SK-N-SH treated with all-trans-retinoic acid at 6 μM for 48 hours (cell line): ENCODE results near the gene CFL2.
A peak's percentile ranks its signal among the peaks of the same experiment; 100 is the strongest.

Experiments used
- ATAC-seq: fragments of 200-7000 bp; cut with Tn5 transposase; 3 replicates; pipeline ENCODE4 v1.9.1; 2020; ENCODE audit warnings: mild to moderate bottlenecking, moderate library complexity
- ARNTL ChIP-seq: fragments of 450-650 bp; formaldehyde crosslinking; IDR thresholded peaks from 2 replicates; pipeline ENCODE4 v1.5.0; 2020; ENCODE audit warnings: low read depth, mild to moderate bottlenecking, moderate library complexity, borderline replicate concordance
- BACH2 ChIP-seq: fragments of 250-450 bp; sonication (Bioruptor Pico); IDR thresholded peaks from 2 replicates; pipeline ENCODE4 v1.9.0; 2021; ENCODE audit warnings: mild to moderate bottlenecking, borderline replicate concordance
- CSDC2 ChIP-seq: fragments of 250-450 bp; sonication (Bioruptor Pico); IDR thresholded peaks from 2 replicates; pipeline ENCODE4 v1.5.0; 2020; ENCODE audit warnings: mild to moderate bottlenecking, moderate library complexity
- CSRNP3 ChIP-seq: fragments of 250-450 bp; sonication (Bioruptor Pico); IDR thresholded peaks from 2 replicates; pipeline ENCODE4 v1.5.1; 2021; ENCODE audit warnings: mild to moderate bottlenecking, moderate library complexity
- ESRRG ChIP-seq: fragments of 250-450 bp; sonication (Bioruptor Pico); IDR thresholded peaks from 2 replicates; pipeline ENCODE4 v1.6.1; 2021; ENCODE audit warnings: mild to moderate bottlenecking
- GLIS3 ChIP-seq: fragments of 250-450 bp; sonication (Bioruptor Pico); IDR thresholded peaks from 2 replicates; pipeline ENCODE4 v1.5.0; 2020; ENCODE audit warnings: mild to moderate bottlenecking, moderate library complexity
- ISL1 ChIP-seq: fragments of 250-450 bp; sonication (Bioruptor Pico); IDR thresholded peaks from 2 replicates; pipeline ENCODE4 v2.1.2; 2022; ENCODE audit warnings: mild to moderate bottlenecking, moderate library complexity
- OSR1 ChIP-seq: fragments of 250-450 bp; sonication (Bioruptor Pico); IDR thresholded peaks from 2 replicates; pipeline ENCODE4 v1.8.0; 2022; ENCODE audit warnings: moderate library complexity, mild to moderate bottlenecking, inconsistent platforms
- PATZ1 ChIP-seq: fragments of 250-450 bp; sonication (Bioruptor Pico); IDR thresholded peaks from 2 replicates; pipeline ENCODE4 v1.8.0; 2020; ENCODE audit warnings: mild to moderate bottlenecking, moderate library complexity, borderline replicate concordance
- POU6F1 ChIP-seq: fragments of 250-450 bp; sonication (Bioruptor Pico); IDR thresholded peaks from 2 replicates; pipeline ENCODE4 v1.8.0; 2021; ENCODE audit warnings: low read depth, mild to moderate bottlenecking, moderate library complexity, borderline replicate concordance
- PPARA ChIP-seq: fragments of 250-450 bp; sonication (Bioruptor Pico); IDR thresholded peaks from 2 replicates; pipeline ENCODE4 v1.5.0; 2020; ENCODE audit warnings: mild to moderate bottlenecking, borderline replicate concordance
- RARB ChIP-seq: fragments of 250-450 bp; sonication (Bioruptor Pico); IDR thresholded peaks from 2 replicates; pipeline ENCODE4 v1.8.0; 2021; ENCODE audit warnings: mild to moderate bottlenecking, moderate library complexity
- SNAI2 ChIP-seq: fragments of 250-450 bp; sonication (Bioruptor Pico); IDR thresholded peaks from 2 replicates; pipeline ENCODE4 v1.5.0; 2020; ENCODE audit warnings: mild to moderate bottlenecking, moderate library complexity
- TCF4 ChIP-seq: fragments of 250-450 bp; sonication (Bioruptor Pico); IDR thresholded peaks from 2 replicates; pipeline ENCODE4 v1.8.0; 2021; ENCODE audit warnings: mild to moderate bottlenecking, moderate library complexity, borderline replicate concordance
- TOX ChIP-seq: fragments of 250-450 bp; sonication (Bioruptor Pico); IDR thresholded peaks from 2 replicates; pipeline ENCODE4 v1.8.0; 2021; ENCODE audit warnings: mild to moderate bottlenecking, moderate library complexity, borderline replicate concordance
- TSHZ2 ChIP-seq: fragments of 250-450 bp; sonication (Bioruptor Pico); IDR thresholded peaks from 2 replicates; pipeline ENCODE4 v1.5.0; 2020; ENCODE audit warnings: mild to moderate bottlenecking, moderate library complexity
- ZC3H10 ChIP-seq: fragments of 250-450 bp; sonication (Bioruptor Pico); IDR thresholded peaks from 2 replicates; pipeline ENCODE4 v1.5.1; 2021; ENCODE audit warnings: mild to moderate bottlenecking, moderate library complexity
- ZFP3 ChIP-seq: fragments of 250-450 bp; sonication (Bioruptor Pico); IDR thresholded peaks from 2 replicates; pipeline ENCODE4 v1.5.0; 2020; ENCODE audit warnings: mild to moderate bottlenecking, moderate library complexity
- ZFP30 ChIP-seq: fragments of 450-650 bp; formaldehyde crosslinking; IDR thresholded peaks from 2 replicates; pipeline ENCODE4 v1.5.0; 2022; ENCODE audit warnings: mild to moderate bottlenecking, moderate library complexity
- ZNF70 ChIP-seq: fragments of 450-650 bp; formaldehyde crosslinking; IDR thresholded peaks from 2 replicates; pipeline ENCODE4 v1.5.0; 2020; ENCODE audit warnings: mild to moderate bottlenecking, moderate library complexity
- ZNF8 ChIP-seq: fragments of 450-650 bp; formaldehyde crosslinking; IDR thresholded peaks from 2 replicates; pipeline ENCODE4 v1.5.0; 2020; ENCODE audit warnings: mild to moderate bottlenecking, moderate library complexity

CFL2 gene

GRCh38 chr14:34713681-34714319, 593 bp downstream of the CFL2 start:
- peak; percentile 13 for ATAC-seq
- TF ChIP-seq BACH2, result no peak
- TF ChIP-seq TOX (CRISPR knock-in tag), result no peak
- TF ChIP-seq ZFP3, result no peak
- TF ChIP-seq ZNF70 (CRISPR knock-in tag), result no peak
- no peak for TF ChIP-seq ARNTL (CRISPR knock-in tag)
- no peak for TF ChIP-seq ZFP30 (CRISPR knock-in tag)
- TF ChIP-seq PATZ1 (CRISPR knock-in tag), result no peak
- TF ChIP-seq ISL1 (CRISPR knock-in tag), result no peak
- no peak for TF ChIP-seq ZNF8 (CRISPR knock-in tag)

- no peak for ATAC-seq
- TF ChIP-seq PPARA, result no peak
- TF ChIP-seq ZFP3, result no peak
- no peak for TF ChIP-seq PATZ1 (CRISPR knock-in tag)
- no peak for TF ChIP-seq TCF4 (CRISPR knock-in tag)
- no peak for TF ChIP-seq ZC3H10
- TF ChIP-seq TOX (CRISPR knock-in tag), result no peak
- no peak for TF ChIP-seq POU6F1 (CRISPR knock-in tag)
- TF ChIP-seq CSRNP3 (CRISPR knock-in tag), result no peak
- no peak for TF ChIP-seq SNAI2
- no peak for TF ChIP-seq RARB (CRISPR knock-in tag)
- TF ChIP-seq ESRRG (CRISPR knock-in tag), result no peak
- TF ChIP-seq OSR1 (CRISPR knock-in tag), result no peak
- no peak for TF ChIP-seq GLIS3
- no peak for TF ChIP-seq ISL1 (CRISPR knock-in tag)
- TF ChIP-seq ARNTL (CRISPR knock-in tag), result no peak
- no peak for TF ChIP-seq ZFP30 (CRISPR knock-in tag)
- no peak for TF ChIP-seq CSDC2 (CRISPR knock-in tag)
These were observed 1.2 kb downstream of the CFL2 start for GRCh38 chr14:34713122-34713680.

- no peak for ATAC-seq
- TF ChIP-seq CSDC2 (CRISPR knock-in tag), result no peak
- no peak for TF ChIP-seq ZFP3
- no peak for TF ChIP-seq TSHZ2
- TF ChIP-seq PPARA, result no peak
- no peak for TF ChIP-seq POU6F1 (CRISPR knock-in tag)
- TF ChIP-seq ZNF8 (CRISPR knock-in tag), result no peak
- TF ChIP-seq ZFP30 (CRISPR knock-in tag), result no peak
- no peak for TF ChIP-seq OSR1 (CRISPR knock-in tag)
- TF ChIP-seq RARB (CRISPR knock-in tag), result no peak
- no peak for TF ChIP-seq ARNTL (CRISPR knock-in tag)
- TF ChIP-seq BACH2, result no peak
- TF ChIP-seq ESRRG (CRISPR knock-in tag), result no peak
- TF ChIP-seq PATZ1 (CRISPR knock-in tag), result no peak
These were observed 2.3 kb downstream of the CFL2 start for GRCh38 chr14:34711796-34712712.
